Lower lobe of right lung (tissue), 2 donors: ENCODE measurements around the gene PLA2R1. TPM values are rescaled to one million over a fixed set of nuclear protein-coding genes. Genes with fewer than 3 reads are reported as not detected.

ENCODE experiments used
- ATAC-seq, 2 donors: fragments of 200-7000 bp; cut with Tn5 transposase; one replicate each; pipeline ENCODE4 v1.9.1; 2020 to 2022; ENCODE audit warnings: mild to moderate bottlenecking in 2 of 2, moderate library complexity in 2 of 2
- DNase-seq: peaks from one replicate; pipeline ENCODE4 v3.0.0-alpha.2; 2020
- H3K27ac ChIP-seq: fragments of 200-600 bp; one replicate; pipeline ENCODE4 v1.8.0; 2022
- H3K27me3 ChIP-seq: fragments of 200-600 bp; one replicate; pipeline ENCODE4 v1.8.0; 2022; ENCODE audit warnings: low read depth
- H3K36me3 ChIP-seq: fragments of 200-600 bp; one replicate; pipeline ENCODE4 v1.8.0; 2022; ENCODE audit warnings: mild to moderate bottlenecking
- H3K4me1 ChIP-seq: fragments of 200-600 bp; one replicate; pipeline ENCODE4 v1.8.0; 2022
- H3K4me3 ChIP-seq: fragments of 200-600 bp; one replicate; pipeline ENCODE4 v1.8.0; 2022; ENCODE audit warnings: mild to moderate bottlenecking
- H3K9me3 ChIP-seq: fragments of 200-600 bp; one replicate; pipeline ENCODE4 v1.8.0; 2022
- CTCF ChIP-seq: fragments of 200-600 bp; IDR thresholded peaks from one replicate; pipeline ENCODE4 v1.8.0; 2022; ENCODE audit warnings: antibody characterized with exemption, mild to moderate bottlenecking
- intact Hi-C: fragments of 100-400 bp; cut with DNase I; formaldehyde crosslinking; loops from one replicate; pipeline ENCODE4 v1.11.0; 2022
- total RNA-seq: library from RNA; stranded (reverse); fragmentation: NEBNext Ultra II Directional; extraction: Animal tissue kit (Norgen Biotek cat#: 25700); gene quantifications from one replicate; pipeline ENCODE4 v1.2.1, GENCODE V29; 2021
- donor health status: DM: no; HTN: yes; CAD: no; lungs with severe emphysema.

The PLA2R1 gene
- total RNA-seq, 1 donor from 2014 or later: 5.6 TPM

- TF ChIP-seq CTCF: no peak
- intact Hi-C loops: no loop called here
- ATAC-seq (no peak), DNase-seq (no peak)
- Histone ChIP-seq H3K27ac (no peak overlapping the region), H3K4me1 (no peaks in the 10 kb centered on the region), H3K9me3 (no peaks in the 10 kb centered on the region), H3K4me3 (no peak overlapping the region), H3K36me3 (no peaks in the 10 kb centered on the region), H3K27me3 (peaks cover 2% of the 10 kb centered on the region)
These were observed 7.3 kb downstream of the PLA2R1 start for GRCh38 chr2:160054984-160055725.

- Histone ChIP-seq H3K27ac (no peak overlapping the region), H3K4me3 (no peak overlapping the region), H3K9me3 (no peaks in the 10 kb centered on the region), H3K36me3 (no peaks in the 10 kb centered on the region), H3K27me3 (no peaks in the 10 kb centered on the region), H3K4me1 (no peaks in the 10 kb centered on the region)
- no peak for ATAC-seq
- TF ChIP-seq CTCF: no peak
- DNase-seq: no peak
- intact Hi-C loops: no loop called here
These were observed 8.5 kb downstream of the PLA2R1 start for GRCh38 chr2:160053946-160054345.

- Histone ChIP-seq H3K4me1 (no peaks in the 10 kb centered on the region), H3K36me3 (no peaks in the 10 kb centered on the region), H3K9me3 (no peaks in the 10 kb centered on the region), H3K4me3 (no peak overlapping the region), H3K27me3 (no peaks in the 10 kb centered on the region), H3K27ac (no peak overlapping the region)
- no peak for DNase-seq
- intact Hi-C loops: no loop called here
- no peak for TF ChIP-seq CTCF
- no peak for ATAC-seq
These were observed 9.9 kb downstream of the PLA2R1 start for GRCh38 chr2:160052531-160052930.

- H3K27ac ChIP-seq: no peak overlapping the region
- no peaks in the 10 kb centered on the region for H3K27me3 ChIP-seq
- TF ChIP-seq CTCF: no peak
- intact Hi-C loops: no loop called here
- H3K4me1 ChIP-seq: no peaks in the 10 kb centered on the region
- H3K9me3 ChIP-seq: no peaks in the 10 kb centered on the region
- H3K4me3 ChIP-seq: no peak overlapping the region
- no peak for DNase-seq
- no peaks in the 10 kb centered on the region for H3K36me3 ChIP-seq
- ATAC-seq: no peak
These were observed 11.0 kb downstream of the PLA2R1 start for GRCh38 chr2:160051371-160051800.

- DNase-seq: no peak
- Histone ChIP-seq H3K36me3 (no peaks in the 10 kb centered on the region), H3K4me1 (no peaks in the 10 kb centered on the region), H3K9me3 (no peaks in the 10 kb centered on the region), H3K27me3 (no peaks in the 10 kb centered on the region), H3K27ac (no peak overlapping the region), H3K4me3 (no peak overlapping the region)
- intact Hi-C loops: no loop called here
- no peak for TF ChIP-seq CTCF
- ATAC-seq: no peak
These were observed 12.3 kb downstream of the PLA2R1 start for GRCh38 chr2:160050147-160050546.
